Measurements from ENCODE around the gene R3HCC1L. TPM values are rescaled to one million over a fixed set of nuclear protein-coding genes. Genes with fewer than 3 reads are reported as not detected.

Gene R3HCC1L
- polyA plus RNA-seq (2012; ENCODE audit: insufficient read depth, insufficient read length, low read depth), result 10.7 TPM

DNA sequence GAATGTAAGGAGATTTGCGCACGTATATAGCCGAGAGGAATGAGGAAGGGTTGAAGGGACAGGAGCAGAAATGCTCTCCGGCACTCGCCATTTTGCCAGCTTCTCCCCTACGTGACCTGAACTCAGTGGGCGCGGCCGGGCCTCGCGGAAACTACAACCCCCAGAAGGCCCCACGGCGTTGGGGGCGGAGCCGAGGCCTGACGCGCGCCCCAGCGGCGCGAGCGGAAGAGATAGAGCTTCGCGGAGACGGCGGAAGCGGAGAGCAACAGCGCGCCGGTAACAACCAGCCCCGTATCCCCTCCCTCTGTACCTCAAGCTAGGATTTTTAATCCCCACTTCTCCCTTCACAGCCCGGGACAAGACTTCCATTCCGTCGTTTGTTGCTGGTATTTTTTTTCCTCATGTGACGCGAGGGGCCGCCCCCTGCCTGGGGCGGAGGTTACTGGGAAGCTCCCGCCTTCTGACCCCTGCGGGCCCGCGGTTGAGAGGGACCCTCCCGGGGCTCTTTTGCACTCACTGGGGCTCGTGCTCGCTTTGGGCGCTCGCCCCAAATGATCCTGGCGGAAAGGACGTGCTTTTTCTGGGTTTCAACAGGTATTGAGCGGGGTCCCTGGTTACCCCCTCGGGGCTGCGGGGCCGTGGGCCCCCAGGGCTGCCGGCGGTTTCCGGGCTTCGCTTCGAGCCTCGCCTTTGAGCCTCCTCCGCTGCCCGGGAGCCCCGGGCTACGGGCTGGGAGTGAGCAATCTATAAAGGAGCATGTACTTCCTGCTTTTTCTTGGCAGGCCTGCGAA, at the start of gene R3HCC1L:
Gene R3HCC1L (plus strand): TSS at position 227 of the 791 bp plus-strand sequence. CDS start 73,458 bp downstream, outside the sequence.
- DNase-seq, result peak; percentile 91
- TF ChIP-seq, protein P1, sequence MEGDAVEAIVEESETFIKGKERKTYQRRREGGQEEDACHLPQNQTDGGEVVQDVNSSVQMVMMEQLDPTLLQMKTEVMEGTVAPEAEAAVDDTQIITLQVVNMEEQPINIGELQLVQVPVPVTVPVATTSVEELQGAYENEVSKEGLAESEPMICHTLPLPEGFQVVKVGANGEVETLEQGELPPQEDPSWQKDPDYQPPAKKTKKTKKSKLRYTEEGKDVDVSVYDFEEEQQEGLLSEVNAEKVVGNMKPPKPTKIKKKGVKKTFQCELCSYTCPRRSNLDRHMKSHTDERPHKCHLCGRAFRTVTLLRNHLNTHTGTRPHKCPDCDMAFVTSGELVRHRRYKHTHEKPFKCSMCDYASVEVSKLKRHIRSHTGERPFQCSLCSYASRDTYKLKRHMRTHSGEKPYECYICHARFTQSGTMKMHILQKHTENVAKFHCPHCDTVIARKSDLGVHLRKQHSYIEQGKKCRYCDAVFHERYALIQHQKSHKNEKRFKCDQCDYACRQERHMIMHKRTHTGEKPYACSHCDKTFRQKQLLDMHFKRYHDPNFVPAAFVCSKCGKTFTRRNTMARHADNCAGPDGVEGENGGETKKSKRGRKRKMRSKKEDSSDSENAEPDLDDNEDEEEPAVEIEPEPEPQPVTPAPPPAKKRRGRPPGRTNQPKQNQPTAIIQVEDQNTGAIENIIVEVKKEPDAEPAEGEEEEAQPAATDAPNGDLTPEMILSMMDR (IDR thresholded peaks at IDR 0.05; ENCODE audit: low read depth, low read length), result no peak
- H3K27me3 ChIP-seq, result no peaks in the 10 kb centered on the region
- no peaks in the 10 kb centered on the region for H3K9me3 ChIP-seq
- H3K4me3 ChIP-seq (ENCODE audit: low read depth, low read length), result peak within 1 kb of the TSS; percentile 88
- H3K36me3 ChIP-seq, result no peaks in the 10 kb centered on the region
- no peaks in the 10 kb centered on the region for H3K4me1 ChIP-seq

DNA sequence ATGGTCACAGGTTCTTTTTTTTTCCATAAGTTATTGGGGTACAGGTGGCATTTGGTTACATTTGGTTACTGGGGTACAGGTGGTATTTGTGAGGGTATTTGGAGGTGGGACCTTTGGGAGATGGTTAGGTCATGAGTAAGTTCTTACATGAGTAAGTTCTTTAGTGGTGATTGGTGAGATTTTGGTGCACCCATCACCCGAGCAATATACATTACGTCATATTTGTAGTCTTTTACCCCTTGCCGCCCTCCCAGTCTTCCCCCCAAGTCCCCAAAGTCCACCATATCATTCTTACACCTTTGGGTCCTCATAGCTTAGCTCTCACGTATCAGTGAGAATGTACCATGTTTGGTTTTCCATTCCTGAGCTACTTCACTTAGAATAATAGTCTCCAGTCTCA, 49.2 kb upstream of the R3HCC1L start:
- H3K9me3 ChIP-seq, result no peaks in the 10 kb centered on the region

DNA sequence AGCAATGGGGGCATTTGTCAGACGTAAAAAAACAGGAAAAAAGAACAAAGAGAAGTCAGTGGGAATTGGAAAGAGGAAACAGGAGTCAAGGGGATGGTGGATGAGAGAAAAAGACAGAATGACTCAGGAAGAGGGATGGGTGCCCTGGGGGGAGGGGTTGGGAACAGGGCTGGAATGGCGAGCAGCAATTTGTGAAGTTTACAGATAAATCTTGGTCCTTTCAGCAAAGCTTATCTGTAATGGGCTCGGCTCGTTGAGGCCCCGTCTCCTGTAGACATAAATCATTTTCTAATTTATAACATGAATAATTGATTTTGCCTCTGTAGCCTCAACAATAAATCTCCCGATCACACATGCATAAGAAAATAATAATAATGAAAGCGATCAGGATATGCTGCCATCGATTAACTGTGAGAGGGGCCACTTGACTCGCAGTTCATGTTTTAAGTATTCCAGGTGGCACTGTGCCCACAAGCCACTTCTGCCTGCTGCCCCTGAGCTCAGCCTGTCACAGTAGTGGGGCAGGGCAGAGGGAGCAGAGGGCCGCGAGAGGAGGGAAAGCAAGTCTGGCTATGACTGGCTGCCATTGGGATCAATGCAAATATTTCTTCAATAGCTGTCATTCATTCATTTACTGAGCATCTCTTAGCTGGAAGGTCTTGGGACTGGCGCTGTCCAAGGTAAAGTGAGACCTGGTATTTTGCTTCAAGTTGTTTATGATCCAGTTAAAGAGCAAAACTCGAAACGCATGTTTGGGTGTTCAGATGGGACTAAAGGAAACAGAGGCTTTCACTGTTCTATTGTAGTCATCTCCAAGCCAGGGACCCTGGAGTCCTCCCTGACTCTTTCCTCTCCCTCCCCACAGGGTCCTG, 47.4 kb upstream of the R3HCC1L start:
- H3K9me3 ChIP-seq, result no peaks in the 10 kb centered on the region
- no peaks in the 10 kb centered on the region for H3K4me1 ChIP-seq
- no peaks in the 10 kb centered on the region for H3K27me3 ChIP-seq
- H3K36me3 ChIP-seq, result no peaks in the 10 kb centered on the region
- peak; percentile 13 for DNase-seq
- no peak overlapping the region for H3K4me3 ChIP-seq (ENCODE audit: low read depth, low read length)
- TF ChIP-seq, protein P1 (IDR thresholded peaks at IDR 0.05; ENCODE audit: low read depth, low read length), result no peak

More for the DNA sequence above, 49.2 kb upstream of the R3HCC1L start:
- Histone ChIP-seq H3K36me3 (no peaks in the 10 kb centered on the region), H3K4me1 (no peaks in the 10 kb centered on the region), H3K4me3 (ENCODE audit: low read depth, low read length) (no peak overlapping the region), H3K27me3 (no peaks in the 10 kb centered on the region)
- DNase-seq, result no peak
- TF ChIP-seq, protein P1 (IDR thresholded peaks at IDR 0.05; ENCODE audit: low read depth, low read length), result no peak

DNA sequence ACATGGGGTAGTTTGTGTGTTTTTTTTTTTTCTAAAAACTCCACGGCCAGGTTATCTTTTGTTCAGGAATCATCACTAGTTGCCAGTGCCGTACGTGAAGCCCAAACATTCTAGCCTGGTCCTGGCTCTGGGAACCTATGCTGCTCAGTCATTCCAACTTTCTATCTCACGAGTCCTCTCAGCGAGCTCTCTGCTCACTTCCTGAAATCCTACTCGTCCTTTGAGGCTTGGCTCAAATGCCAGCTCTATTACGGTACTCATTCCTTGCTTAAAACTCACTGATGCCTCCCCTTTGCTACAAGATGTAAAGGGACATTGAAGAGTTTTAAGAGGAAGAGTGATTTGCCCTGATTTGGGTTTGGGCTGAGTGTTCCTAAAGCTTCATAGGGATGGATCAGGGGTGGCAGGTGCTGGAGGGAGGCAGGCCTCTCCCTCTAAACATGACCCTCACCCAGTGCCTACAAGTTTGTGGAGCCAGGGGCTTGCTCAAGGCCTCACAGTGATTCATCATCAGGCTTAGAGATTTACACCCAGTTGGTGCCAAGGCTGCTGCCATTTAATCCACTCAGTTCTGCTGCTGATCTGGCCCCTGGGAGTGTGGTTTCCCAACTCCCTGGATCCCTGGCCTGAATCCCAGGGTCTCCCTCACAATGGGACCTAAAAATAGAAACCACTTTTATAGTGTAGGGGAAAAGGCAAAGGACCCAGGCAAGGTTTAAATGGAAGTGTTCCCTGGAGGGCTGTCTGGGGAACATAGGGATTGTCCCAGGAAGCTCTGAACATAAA, 46.1 kb upstream of the R3HCC1L start:
- H3K27me3 ChIP-seq, result no peaks in the 10 kb centered on the region
- H3K4me1 ChIP-seq, result no peaks in the 10 kb centered on the region
- H3K4me3 ChIP-seq (ENCODE audit: low read depth, low read length), result no peak overlapping the region
- H3K9me3 ChIP-seq, result no peaks in the 10 kb centered on the region
- no peak for DNase-seq
- H3K36me3 ChIP-seq, result no peaks in the 10 kb centered on the region
- TF ChIP-seq, protein P1 (IDR thresholded peaks at IDR 0.05; ENCODE audit: low read depth, low read length), result no peak

DNA sequence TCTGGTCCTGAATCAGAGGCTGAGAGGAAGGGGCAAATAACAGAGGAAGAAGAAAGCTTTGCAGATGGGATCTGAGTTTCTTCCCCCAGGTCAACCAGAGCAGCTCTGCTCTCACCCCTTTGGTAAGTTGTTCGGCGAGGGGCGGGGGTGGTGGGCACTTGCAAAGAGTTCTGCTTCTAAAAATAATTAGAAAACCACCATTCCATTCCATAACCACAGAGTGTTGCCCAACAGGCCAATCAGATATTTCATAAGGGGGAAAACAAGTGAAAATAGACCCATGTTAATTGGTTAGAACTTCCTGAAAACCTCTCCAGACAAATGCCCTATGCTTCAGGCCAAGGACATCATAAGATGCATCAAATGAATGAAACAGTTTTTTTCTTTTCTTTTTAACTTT, 43.6 kb upstream of the R3HCC1L start:
- no peak for DNase-seq
- no peaks in the 10 kb centered on the region for H3K4me1 ChIP-seq
- TF ChIP-seq, protein P1 (IDR thresholded peaks at IDR 0.05; ENCODE audit: low read depth, low read length), result no peak

More for the DNA sequence above, 43.6 kb upstream of the R3HCC1L start:
- H3K9me3 ChIP-seq, result no peaks in the 10 kb centered on the region
- H3K27me3 ChIP-seq, result no peaks in the 10 kb centered on the region
- no peak overlapping the region for H3K4me3 ChIP-seq (ENCODE audit: low read depth, low read length)
- H3K36me3 ChIP-seq, result no peaks in the 10 kb centered on the region

All from BE2C (cell line).